ENCODE data around the gene EME2.

DNA sequence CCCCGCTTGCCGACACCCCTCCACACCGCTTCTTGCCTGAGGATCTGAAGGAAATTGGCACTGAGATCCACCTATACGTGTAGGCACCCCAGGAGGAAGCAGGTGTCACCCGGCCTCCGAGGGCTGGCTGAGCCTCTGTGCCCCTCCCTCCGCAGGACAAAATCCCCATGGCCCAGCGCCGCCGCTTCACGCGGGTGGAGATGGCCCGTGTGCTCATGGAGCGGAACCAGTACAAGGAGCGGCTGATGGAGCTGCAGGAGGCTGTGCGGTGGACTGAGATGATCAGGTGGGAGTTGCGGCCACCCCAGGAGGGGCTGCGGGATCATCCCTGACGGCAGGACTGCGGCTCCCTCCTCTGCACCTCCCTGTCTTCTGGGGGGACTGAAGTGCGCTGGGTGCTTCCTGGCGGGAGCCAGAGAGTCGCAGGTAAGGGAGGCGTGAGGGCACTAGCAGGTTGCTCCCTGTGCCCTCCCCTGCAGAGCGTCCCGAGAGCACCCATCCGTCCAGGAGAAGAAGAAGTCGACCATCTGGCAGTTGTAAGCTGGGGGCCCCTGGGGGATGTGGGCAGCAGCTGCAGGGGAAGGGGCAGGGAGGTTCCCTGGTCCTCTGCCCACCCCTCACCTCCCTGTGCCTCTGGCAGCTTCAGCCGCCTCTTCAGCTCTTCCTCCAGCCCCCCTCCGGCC lies 10.3 kb upstream of the EME2 start:
- TF ChIP-seq POLR2AphosphoS5 (IDR thresholded peaks at IDR 0.05; ENCODE audit: low read depth, low read length) (no peak), CBX3 (IDR thresholded peaks at IDR 0.05; ENCODE audit: low read depth) (no peak), EZH2 (IDR thresholded peaks at IDR 0.05) (no peak), TCF7L2 (IDR thresholded peaks at IDR 0.05; ENCODE audit: borderline replicate concordance, extremely low read depth, insufficient read depth, insufficient read length) (no peak), YY1 (IDR thresholded peaks at IDR 0.05; ENCODE audit: extremely low read depth, insufficient replicate concordance, low read depth, low read length) (no peak), EZH2phosphoT487 (IDR thresholded peaks at IDR 0.05; ENCODE audit: borderline replicate concordance) (no peak)
- TF ChIP-seq, protein P1, sequence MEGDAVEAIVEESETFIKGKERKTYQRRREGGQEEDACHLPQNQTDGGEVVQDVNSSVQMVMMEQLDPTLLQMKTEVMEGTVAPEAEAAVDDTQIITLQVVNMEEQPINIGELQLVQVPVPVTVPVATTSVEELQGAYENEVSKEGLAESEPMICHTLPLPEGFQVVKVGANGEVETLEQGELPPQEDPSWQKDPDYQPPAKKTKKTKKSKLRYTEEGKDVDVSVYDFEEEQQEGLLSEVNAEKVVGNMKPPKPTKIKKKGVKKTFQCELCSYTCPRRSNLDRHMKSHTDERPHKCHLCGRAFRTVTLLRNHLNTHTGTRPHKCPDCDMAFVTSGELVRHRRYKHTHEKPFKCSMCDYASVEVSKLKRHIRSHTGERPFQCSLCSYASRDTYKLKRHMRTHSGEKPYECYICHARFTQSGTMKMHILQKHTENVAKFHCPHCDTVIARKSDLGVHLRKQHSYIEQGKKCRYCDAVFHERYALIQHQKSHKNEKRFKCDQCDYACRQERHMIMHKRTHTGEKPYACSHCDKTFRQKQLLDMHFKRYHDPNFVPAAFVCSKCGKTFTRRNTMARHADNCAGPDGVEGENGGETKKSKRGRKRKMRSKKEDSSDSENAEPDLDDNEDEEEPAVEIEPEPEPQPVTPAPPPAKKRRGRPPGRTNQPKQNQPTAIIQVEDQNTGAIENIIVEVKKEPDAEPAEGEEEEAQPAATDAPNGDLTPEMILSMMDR (IDR thresholded peaks at IDR 0.05 in 2 of 3, conservative IDR thresholded peaks at IDR 0.05 in 1 of 3; ENCODE audit: borderline replicate concordance in 1 of 3, insufficient read depth in 1 of 3, low read depth in 2 of 3, low read length in 2 of 3) = no peak
- TF ChIP-seq, protein P2, sequence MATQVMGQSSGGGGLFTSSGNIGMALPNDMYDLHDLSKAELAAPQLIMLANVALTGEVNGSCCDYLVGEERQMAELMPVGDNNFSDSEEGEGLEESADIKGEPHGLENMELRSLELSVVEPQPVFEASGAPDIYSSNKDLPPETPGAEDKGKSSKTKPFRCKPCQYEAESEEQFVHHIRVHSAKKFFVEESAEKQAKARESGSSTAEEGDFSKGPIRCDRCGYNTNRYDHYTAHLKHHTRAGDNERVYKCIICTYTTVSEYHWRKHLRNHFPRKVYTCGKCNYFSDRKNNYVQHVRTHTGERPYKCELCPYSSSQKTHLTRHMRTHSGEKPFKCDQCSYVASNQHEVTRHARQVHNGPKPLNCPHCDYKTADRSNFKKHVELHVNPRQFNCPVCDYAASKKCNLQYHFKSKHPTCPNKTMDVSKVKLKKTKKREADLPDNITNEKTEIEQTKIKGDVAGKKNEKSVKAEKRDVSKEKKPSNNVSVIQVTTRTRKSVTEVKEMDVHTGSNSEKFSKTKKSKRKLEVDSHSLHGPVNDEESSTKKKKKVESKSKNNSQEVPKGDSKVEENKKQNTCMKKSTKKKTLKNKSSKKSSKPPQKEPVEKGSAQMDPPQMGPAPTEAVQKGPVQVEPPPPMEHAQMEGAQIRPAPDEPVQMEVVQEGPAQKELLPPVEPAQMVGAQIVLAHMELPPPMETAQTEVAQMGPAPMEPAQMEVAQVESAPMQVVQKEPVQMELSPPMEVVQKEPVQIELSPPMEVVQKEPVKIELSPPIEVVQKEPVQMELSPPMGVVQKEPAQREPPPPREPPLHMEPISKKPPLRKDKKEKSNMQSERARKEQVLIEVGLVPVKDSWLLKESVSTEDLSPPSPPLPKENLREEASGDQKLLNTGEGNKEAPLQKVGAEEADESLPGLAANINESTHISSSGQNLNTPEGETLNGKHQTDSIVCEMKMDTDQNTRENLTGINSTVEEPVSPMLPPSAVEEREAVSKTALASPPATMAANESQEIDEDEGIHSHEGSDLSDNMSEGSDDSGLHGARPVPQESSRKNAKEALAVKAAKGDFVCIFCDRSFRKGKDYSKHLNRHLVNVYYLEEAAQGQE (IDR thresholded peaks at IDR 0.05; ENCODE audit: low read depth) = no peak
